ENCODE data around the gene HPSE2. TPM values are rescaled to one million over a fixed set of nuclear protein-coding genes. Genes with fewer than 3 reads are reported as not detected.
"Not testable (repeated sequence)": the region's sequence is repeated elsewhere in the genome, so short reads cannot be mapped to it uniquely, and the experiment has no call there.

Gene HPSE2
- total RNA-seq, 1 donor from 2014 or later = 5.7 TPM

- DNase-seq (ENCODE audit: low spot score) = no peak
Observed at GRCh38 chr10:98568551-98568950, 667.1 kb downstream of the HPSE2 start.

GRCh38 chr10:98567391-98568133 is 668.1 kb downstream of the HPSE2 start:
- DNase-seq (ENCODE audit: low spot score) = no peak

GRCh38 chr10:98563811-98564210 is 671.8 kb downstream of the HPSE2 start:
- no peak for DNase-seq (ENCODE audit: low spot score)

GRCh38 chr10:98560565-98560964 is 675.1 kb downstream of the HPSE2 start:
- no peak for DNase-seq (ENCODE audit: low spot score)

GRCh38 chr10:98556061-98556460 is 679.6 kb downstream of the HPSE2 start:
- no peak for DNase-seq (ENCODE audit: low spot score)

GRCh38 chr10:98555021-98555619 is 680.5 kb downstream of the HPSE2 start:
- DNase-seq (ENCODE audit: low spot score) = no peak

- DNase-seq (ENCODE audit: low spot score) = not testable (repeated sequence)
Observed at GRCh38 chr10:98541561-98541960, 694.1 kb downstream of the HPSE2 start.

GRCh38 chr10:98539578-98539977 is 696.1 kb downstream of the HPSE2 start:
- no peak for DNase-seq (ENCODE audit: low spot score)

- no peak for DNase-seq (ENCODE audit: low spot score)
Observed at GRCh38 chr10:98538472-98538871, 697.2 kb downstream of the HPSE2 start.

GRCh38 chr10:98536551-98536950 is 699.1 kb downstream of the HPSE2 start:
- no peak for DNase-seq (ENCODE audit: low spot score)

GRCh38 chr10:98533746-98534445 is 701.8 kb downstream of the HPSE2 start:
- DNase-seq (ENCODE audit: low spot score) = no peak

- no peak for DNase-seq (ENCODE audit: low spot score)
Observed at GRCh38 chr10:98533241-98533640, 702.4 kb downstream of the HPSE2 start.

- no peak for DNase-seq (ENCODE audit: low spot score)
Observed at GRCh38 chr10:98528805-98529183, 706.9 kb downstream of the HPSE2 start.

- no peak for DNase-seq (ENCODE audit: low spot score)
Observed at GRCh38 chr10:98528166-98528804, 707.4 kb downstream of the HPSE2 start.

GRCh38 chr10:98525969-98526368 is 709.7 kb downstream of the HPSE2 start:
- DNase-seq (ENCODE audit: low spot score) = no peak

- no peak for DNase-seq (ENCODE audit: low spot score)
Observed at GRCh38 chr10:98524124-98524523, 711.5 kb downstream of the HPSE2 start.

- DNase-seq (ENCODE audit: low spot score) = no peak
Observed at GRCh38 chr10:98519841-98520240, 715.8 kb downstream of the HPSE2 start.

- DNase-seq (ENCODE audit: low spot score) = no peak
Observed at GRCh38 chr10:98517672-98518071, 718.0 kb downstream of the HPSE2 start.

- DNase-seq (ENCODE audit: low spot score) = no peak
Observed at GRCh38 chr10:98516352-98516751, 719.3 kb downstream of the HPSE2 start.

- no peak for DNase-seq (ENCODE audit: low spot score)
Observed at GRCh38 chr10:98513704-98514103, 721.9 kb downstream of the HPSE2 start.

- no peak for DNase-seq (ENCODE audit: low spot score)
Observed at GRCh38 chr10:98511876-98512275, 723.8 kb downstream of the HPSE2 start.

GRCh38 chr10:98510412-98510995 is 725.1 kb downstream of the HPSE2 start:
- DNase-seq (ENCODE audit: low spot score) = no peak
